SK-N-SH treated with all-trans-retinoic acid at 6 μM for 48 hours (cell line): ENCODE data around the gene CTTN.

Source experiments
- BACH2 ChIP-seq: fragments of 250-450 bp; sonication (Bioruptor Pico); IDR thresholded peaks from 2 replicates; pipeline ENCODE4 v1.9.0; 2021; ENCODE audit warnings: mild to moderate bottlenecking, borderline replicate concordance
- CSRNP3 ChIP-seq: fragments of 250-450 bp; sonication (Bioruptor Pico); IDR thresholded peaks from 2 replicates; pipeline ENCODE4 v1.5.1; 2021; ENCODE audit warnings: mild to moderate bottlenecking, moderate library complexity
- ESRRG ChIP-seq: fragments of 250-450 bp; sonication (Bioruptor Pico); IDR thresholded peaks from 2 replicates; pipeline ENCODE4 v1.6.1; 2021; ENCODE audit warnings: mild to moderate bottlenecking
- GLIS3 ChIP-seq: fragments of 250-450 bp; sonication (Bioruptor Pico); IDR thresholded peaks from 2 replicates; pipeline ENCODE4 v1.5.0; 2020; ENCODE audit warnings: mild to moderate bottlenecking, moderate library complexity
- OSR1 ChIP-seq: fragments of 250-450 bp; sonication (Bioruptor Pico); IDR thresholded peaks from 2 replicates; pipeline ENCODE4 v1.8.0; 2022; ENCODE audit warnings: moderate library complexity, mild to moderate bottlenecking, inconsistent platforms
- PATZ1 ChIP-seq: fragments of 250-450 bp; sonication (Bioruptor Pico); IDR thresholded peaks from 2 replicates; pipeline ENCODE4 v1.8.0; 2020; ENCODE audit warnings: mild to moderate bottlenecking, moderate library complexity, borderline replicate concordance
- POU6F1 ChIP-seq: fragments of 250-450 bp; sonication (Bioruptor Pico); IDR thresholded peaks from 2 replicates; pipeline ENCODE4 v1.8.0; 2021; ENCODE audit warnings: low read depth, mild to moderate bottlenecking, moderate library complexity, borderline replicate concordance
- RARB ChIP-seq: fragments of 250-450 bp; sonication (Bioruptor Pico); IDR thresholded peaks from 2 replicates; pipeline ENCODE4 v1.8.0; 2021; ENCODE audit warnings: mild to moderate bottlenecking, moderate library complexity
- TCF4 ChIP-seq: fragments of 250-450 bp; sonication (Bioruptor Pico); IDR thresholded peaks from 2 replicates; pipeline ENCODE4 v1.8.0; 2021; ENCODE audit warnings: mild to moderate bottlenecking, moderate library complexity, borderline replicate concordance
- TOX ChIP-seq: fragments of 250-450 bp; sonication (Bioruptor Pico); IDR thresholded peaks from 2 replicates; pipeline ENCODE4 v1.8.0; 2021; ENCODE audit warnings: mild to moderate bottlenecking, moderate library complexity, borderline replicate concordance
- ZFP3 ChIP-seq: fragments of 250-450 bp; sonication (Bioruptor Pico); IDR thresholded peaks from 2 replicates; pipeline ENCODE4 v1.5.0; 2020; ENCODE audit warnings: mild to moderate bottlenecking, moderate library complexity
- ZFP30 ChIP-seq: fragments of 450-650 bp; formaldehyde crosslinking; IDR thresholded peaks from 2 replicates; pipeline ENCODE4 v1.5.0; 2022; ENCODE audit warnings: mild to moderate bottlenecking, moderate library complexity
- ZNF565 ChIP-seq: fragments of 450-650 bp; formaldehyde crosslinking; conservative IDR thresholded peaks from 2 replicates; pipeline ENCODE4 v1.5.0; 2020; ENCODE audit warnings: low read depth, mild to moderate bottlenecking, moderate library complexity
- ZNF70 ChIP-seq: fragments of 450-650 bp; formaldehyde crosslinking; IDR thresholded peaks from 2 replicates; pipeline ENCODE4 v1.5.0; 2020; ENCODE audit warnings: mild to moderate bottlenecking, moderate library complexity

GRCh38 chr11:70400643-70401042 lies 2.3 kb downstream of the CTTN start:
- no peak for TF ChIP-seq ZFP30
- TF ChIP-seq CSRNP3 (CRISPR knock-in tag): no peak
- TF ChIP-seq OSR1 (CRISPR knock-in tag): no peak
- TF ChIP-seq ZFP3 (CRISPR knock-in tag): no peak
- no peak for TF ChIP-seq RARB
- TF ChIP-seq POU6F1 (CRISPR knock-in tag): no peak
- no peak for TF ChIP-seq TOX
- no peak for TF ChIP-seq ZNF565
- TF ChIP-seq PATZ1: no peak
- TF ChIP-seq GLIS3 (CRISPR knock-in tag): no peak
- TF ChIP-seq ESRRG (CRISPR knock-in tag): no peak
- no peak for TF ChIP-seq BACH2 (CRISPR knock-in tag)
- no peak for TF ChIP-seq TCF4
- TF ChIP-seq ZNF70 (CRISPR knock-in tag): no peak
